M059J (cell line): Measurements from ENCODE around the gene SLC10A2. TPM values are rescaled to one million over a fixed set of nuclear protein-coding genes. Genes with fewer than 3 reads are reported as not detected.

ENCODE experiments used
- DNase-seq: peaks from one replicate; pipeline ENCODE4 v3.0.0-alpha.2; 2012; ENCODE audit warnings: low read depth
- total RNA-seq: library from RNA; depleted of rRNA; stranded (reverse); fragments of >200 nt; shearing (Covaris generic); gene quantifications from 2 replicates; pipeline ENCODE4 v1.2.3, GENCODE V29; 2014

SLC10A2 gene
- total RNA-seq, 1 experiment from 2014 or later: not detected

DNA sequence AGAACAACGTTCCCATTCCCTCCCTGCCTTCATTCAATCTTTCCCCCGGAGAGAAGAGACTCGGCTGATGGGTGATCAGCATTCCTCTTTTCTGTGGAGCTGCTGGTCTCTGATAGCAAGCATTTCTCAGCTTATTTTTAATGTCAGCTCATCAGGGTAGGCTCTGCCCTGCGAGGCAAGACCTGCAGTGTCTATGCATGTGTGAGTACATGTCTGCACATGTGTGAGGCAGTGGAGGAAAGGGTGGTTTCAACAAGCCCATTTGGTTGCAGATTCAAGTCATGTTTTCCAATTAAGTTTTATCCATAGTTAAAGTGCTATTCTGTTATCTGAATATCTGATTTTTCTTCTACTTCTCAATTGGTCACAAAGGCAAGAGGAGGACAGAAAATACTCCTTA, 19.5 kb downstream of the SLC10A2 start:
- DNase-seq: no peak

DNA sequence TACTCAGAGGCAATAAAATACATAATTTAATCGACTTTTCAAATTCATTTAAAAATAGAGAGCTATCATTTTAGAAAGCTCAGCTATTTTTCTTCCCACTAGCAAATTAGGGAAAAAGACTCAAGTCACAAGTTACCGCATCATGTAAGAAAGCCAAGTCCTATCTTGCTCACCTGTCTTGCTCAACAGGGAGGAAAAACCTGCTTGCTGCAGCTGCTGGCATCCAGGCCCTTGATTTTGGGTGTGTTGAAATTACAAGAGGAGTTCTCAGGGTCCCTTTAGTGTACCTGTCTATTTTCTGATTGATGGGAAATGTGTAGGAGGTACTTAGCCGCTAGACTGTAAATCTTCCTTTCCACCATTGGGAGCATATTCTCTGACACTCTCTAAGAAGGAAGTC, 22.2 kb downstream of the SLC10A2 start:
- DNase-seq: no peak

DNA sequence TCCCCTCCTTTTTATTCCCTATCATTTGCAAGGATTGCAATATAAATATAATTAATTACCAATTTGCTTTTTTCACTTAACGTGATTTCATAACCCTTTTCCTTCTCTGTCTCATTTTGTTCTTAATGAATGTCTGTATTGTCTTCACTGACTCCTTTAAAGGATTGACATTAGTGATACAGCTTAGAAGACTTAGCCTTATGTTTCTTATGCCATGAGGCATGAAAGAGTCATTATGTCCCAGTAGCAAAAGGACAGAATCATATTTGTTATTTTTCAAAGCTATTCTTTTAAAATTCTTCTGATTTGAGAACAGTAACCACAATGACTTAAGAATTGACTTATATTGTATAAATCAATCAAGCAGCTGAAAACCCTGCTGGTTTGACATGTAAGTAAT, 26.2 kb downstream of the SLC10A2 start:
- no peak for DNase-seq

DNA sequence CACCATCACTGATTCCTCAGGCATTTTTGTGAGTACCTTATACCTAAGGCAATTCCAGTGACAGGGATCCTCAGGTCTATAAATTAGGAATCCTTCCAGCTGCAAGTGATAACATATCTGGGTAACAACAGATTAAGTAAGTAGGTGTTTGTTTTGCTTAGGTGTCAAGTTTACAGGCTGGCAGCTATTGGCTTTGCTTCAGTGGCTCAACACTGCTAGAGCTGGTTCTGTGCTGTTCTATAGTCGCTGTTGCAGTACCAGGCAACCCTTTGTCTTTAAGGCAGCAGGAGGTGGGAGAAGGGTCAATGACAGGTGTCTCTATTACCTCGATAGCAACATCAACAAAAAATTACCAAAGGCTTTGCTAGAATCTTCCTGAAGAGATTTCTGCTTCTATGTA, 27.0 kb downstream of the SLC10A2 start:
- no peak for DNase-seq

DNA sequence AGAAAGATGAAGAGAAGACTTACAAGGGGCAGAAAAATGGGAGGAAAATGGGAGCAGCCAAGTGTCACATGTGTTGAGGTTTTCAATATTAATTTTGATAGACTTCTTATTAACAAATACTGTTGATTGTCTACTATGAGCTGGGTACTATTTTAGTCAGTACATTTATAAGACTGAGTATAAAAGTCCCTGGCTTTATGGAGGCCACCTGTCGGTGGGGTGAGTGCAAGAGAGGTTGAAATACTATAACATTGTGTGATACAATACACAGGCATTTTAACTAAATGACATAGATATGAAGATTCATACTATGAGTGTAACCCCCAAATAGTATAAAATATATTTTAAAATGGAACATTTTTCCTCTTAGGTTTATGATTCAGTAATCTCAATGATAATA, 29.9 kb downstream of the SLC10A2 start:
- DNase-seq: no peak

DNA sequence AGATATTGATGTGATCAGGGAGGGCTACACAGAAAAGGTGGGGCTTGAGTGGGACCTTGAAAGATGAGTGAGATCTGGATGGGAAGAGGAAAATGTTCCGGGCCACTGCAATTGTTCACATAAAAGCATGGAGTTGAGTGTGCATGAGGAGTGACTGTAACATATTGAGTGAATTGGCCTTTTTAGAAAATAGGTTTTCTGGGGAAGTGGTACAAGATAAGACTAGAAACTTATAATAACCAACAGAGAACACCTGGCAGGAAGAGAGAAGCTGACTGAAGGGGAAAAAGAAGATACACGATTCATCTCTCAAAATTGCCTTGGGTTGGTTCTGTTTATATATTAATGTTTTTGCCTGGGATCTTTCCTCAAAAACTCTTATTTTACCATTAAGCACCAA, 32.2 kb downstream of the SLC10A2 start:
- no peak for DNase-seq

DNA sequence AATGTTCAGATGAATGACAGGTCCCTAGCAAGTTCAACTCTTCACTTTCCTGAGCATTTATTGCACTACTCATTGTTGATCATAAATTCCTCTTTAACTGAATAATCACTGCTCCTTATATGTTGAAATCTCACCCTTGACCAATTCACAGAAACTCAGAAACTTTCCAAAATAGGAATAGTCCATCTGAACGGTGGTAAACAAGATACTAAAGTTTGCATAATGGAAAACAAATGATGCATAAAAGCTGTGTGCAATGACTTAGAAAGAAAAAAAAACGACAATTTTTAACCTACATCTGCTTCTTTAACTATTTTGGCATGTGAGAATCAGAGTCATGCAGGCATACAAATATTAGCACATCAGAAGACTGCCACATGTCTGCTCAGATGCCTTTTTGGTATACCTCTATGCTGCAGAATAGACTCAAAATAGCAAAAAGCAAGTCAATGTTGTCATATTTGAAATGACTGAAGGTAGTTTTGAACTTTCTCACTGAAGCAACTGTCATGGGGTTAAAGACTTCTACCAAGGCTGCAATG, 34.8 kb downstream of the SLC10A2 start:
- DNase-seq: no peak

DNA sequence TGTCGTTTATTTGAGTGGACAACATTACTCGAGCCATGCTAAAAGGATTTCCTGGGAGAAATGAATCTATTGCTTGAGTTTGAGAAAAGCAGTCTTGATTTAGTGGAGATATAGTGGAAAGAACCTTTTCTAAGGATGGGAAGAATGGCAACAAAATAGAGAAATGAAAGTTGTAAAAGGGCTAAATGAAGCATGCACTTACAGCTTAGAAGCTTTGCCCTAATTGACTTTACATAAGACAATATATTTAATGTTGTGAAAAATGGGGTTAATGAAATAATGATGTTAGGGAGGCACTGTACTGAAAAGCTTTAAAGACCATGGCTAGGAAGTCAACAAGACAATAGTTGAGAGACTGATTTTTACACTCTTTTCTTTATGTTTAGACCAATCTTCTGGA, 35.4 kb downstream of the SLC10A2 start:
- no peak for DNase-seq

DNA sequence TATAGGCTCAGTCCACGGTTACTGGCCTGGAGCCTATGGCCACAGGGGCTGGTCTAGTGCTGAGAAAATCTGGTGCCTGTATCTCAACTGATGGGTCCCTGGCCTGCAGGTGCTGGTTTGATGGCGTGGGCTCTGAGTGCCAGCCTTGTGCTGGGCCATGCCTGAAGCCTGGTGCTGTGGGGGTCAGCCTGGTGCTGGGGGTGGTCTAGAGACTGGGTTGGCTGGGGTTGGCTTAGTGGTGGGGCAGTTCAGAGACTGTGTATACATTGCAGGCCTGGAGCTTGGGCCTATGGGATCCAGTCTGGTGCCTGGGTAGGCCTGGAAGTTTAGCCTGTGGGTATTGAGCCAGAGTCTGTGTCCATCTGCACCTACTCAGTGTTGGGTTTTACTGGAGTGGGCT, 36.4 kb downstream of the SLC10A2 start:
- no peak for DNase-seq

DNA sequence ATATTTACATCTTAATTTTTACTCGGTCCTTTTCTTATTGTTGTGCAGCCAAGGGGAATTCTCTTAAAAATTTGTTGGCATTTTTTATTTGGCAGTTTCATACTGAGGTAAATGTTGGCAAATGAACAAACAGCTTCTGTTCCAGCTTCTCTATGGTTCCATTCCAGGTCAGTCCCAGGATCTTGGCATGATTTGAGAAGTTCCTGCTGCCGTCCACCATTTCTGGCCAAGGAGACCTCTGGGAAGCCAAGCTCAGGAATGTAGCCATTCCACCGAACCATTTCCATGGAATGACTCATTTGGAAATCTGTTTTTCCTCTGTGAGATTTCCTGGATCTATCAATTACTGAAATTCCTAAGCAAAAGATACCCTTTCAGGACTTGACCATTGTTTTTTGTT, 43.9 kb downstream of the SLC10A2 start:
- DNase-seq: no peak

DNA sequence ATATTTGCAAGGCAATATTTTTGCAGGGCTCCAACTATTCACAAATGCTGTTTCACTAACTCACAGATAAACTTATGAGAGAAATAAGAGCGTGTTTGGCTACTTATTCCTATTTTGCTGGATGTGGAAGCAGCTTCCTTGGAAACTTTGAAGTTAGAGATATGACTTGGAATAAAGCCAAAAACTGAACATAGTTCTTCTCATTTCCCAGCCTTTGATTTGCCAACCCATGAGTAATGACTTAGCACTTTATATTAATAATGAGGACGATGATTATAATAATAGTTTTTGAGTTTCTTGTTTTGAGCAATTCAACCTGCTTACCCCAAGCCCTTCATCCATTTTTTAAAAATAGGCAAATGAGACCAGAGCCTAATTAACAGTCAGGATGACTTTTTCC, 47.7 kb downstream of the SLC10A2 start:
- no peak for DNase-seq

DNA sequence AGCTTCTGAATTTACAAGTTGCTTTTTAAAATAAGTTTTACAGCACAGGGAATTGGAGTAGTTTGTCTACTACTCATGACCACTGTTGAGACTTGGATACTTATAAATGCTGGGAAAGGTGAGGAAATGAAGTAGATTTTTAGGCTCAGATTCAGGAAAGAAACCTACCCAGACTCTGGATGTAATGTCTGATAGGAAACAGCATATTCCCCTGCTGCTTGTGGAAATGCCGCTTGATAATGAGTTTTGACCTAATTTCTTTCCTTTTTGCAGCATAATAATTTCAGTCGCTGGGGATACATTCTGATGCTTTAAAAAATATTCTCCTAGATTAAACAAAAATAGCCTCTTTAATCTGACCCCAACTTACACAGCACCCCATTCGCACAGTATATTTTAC, 53.6 kb downstream of the SLC10A2 start:
- no peak for DNase-seq

DNA sequence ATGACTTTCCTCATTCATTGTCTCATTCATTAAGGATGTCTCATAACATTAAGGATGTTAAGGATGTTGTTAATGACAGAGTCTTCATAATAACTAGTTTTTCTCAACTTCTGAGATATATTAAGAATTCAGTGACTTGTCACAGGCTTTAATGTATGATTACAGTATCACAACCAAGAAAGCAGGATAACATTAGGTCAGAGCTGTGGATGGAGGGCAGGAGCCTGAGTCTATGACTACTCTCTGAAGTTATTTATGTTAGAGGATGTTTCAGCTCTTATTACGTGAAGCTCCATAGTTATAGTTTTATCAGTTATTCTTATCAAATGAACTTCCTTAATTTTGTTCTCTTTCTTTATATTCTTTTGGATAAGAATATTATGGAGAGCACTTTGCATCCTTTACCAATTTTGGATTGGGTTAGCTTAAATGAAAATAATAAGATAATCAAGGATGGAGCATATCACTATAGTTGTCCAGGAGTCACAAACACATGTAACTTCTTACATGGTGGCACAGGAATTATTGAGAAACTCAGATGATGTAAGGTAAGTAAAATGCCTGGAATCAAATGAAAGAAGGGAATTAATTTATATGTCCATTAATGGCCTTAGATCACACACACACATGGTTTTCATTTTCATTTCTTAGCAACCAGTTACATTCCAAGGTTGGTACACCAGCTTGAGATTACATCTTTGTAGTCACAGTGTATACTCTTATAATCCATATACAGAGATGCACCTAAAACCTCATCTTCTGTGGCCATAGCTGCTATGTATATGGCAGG, 57.0 kb downstream of the SLC10A2 start:
- DNase-seq: no peak

DNA sequence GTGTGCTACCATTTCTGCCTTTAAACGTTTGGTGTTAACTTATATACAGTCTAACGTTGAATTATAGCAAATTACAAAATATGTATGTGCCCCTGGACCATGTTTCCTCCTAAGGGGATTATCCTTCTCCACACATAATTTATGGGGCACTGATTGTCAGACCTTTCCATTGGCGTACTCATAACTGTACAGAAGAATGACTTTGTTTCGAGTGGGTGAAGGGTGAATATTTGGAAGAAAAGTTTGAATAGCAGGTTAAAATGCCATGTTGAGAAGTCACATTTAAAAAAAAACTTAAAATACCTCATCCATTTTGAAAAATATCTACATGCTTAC, 58.8 kb downstream of the SLC10A2 start:
- DNase-seq: no peak

DNA sequence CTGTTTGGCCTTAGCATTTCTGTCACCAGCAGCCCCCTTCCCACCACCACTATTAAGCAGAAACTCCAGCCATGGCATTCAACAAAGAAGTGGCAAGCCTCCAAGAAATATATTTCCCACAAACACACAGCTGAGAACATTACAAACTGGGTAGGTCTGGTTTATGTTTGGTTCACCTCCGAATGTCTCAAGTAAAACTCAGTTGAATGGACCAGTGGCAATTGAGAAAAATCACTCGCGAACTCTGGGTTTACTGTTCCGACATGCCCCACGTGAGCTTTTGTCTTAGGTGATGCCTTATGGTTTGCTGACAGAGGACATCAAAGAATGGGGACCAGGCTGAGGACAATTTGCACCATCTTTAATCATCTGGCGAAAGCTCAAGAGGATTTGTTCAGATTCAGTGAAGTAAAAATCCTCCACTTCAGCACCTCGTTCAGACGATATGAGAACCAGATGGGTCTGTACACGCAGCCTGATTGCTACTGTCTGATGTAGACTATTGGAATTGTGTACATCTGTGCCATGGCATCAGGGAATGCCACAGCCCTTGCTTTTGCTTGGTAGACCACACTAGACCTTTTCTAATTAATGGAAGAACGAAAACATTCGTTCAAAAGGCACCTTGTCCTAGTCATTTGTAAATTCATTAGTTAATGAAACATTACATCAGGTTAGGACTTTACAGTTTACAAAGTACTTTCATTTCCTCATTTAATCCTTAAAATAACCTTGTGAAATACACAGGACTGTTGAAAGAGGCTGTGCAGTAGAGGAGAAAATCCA, 59.4 kb downstream of the SLC10A2 start:
- no peak for DNase-seq

DNA sequence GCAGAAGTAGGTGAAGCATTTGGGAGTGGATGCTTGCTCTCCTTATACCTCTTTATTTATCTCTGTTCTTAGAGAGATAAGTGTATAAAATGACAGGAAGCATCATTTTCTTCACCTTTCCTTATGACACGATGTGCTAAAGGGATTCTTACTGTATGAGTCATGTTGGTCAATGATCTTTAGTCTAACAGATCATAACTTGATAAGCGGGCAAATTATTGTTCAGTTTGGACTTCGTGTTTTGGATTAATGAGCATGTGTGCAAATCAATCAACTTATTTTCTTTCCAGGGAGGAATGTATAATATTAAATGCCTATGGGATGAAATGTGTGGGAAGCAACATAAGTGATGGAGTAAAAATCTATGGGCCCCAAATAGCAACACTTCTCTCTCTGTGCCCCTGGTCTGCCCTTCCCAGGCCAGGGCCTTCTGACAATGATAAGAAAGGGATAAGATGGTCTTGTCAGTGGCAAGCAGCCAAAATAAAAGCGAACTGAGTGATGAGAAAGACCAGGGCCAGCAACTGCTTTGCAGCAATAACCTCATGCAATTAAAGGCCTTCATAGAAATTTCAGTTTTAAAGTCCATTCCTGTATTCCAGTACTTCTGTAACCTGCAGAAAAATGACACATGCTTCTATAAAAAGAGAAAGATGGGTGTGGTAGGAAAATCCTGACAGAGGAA, 61.4 kb downstream of the SLC10A2 start:
- DNase-seq: no peak

DNA sequence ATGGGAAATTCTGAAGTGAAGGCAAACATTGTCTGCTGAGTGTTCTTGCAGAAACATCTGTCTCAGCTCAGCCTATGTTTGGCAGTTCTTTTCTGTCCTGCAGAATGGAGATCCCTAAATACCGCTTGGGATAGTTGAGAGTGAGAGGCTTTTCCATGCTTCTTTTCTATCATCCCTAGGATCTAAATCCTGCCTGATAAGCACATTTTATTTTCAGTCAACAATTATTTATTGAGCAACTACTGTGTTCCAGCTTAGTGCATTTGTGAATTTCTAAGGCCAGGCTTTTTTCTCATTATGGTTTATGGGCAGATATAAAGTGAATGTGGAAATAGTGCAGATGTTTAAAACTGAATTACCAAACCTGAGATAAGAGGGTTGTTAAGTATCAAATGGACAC, 62.6 kb downstream of the SLC10A2 start:
- no peak for DNase-seq

DNA sequence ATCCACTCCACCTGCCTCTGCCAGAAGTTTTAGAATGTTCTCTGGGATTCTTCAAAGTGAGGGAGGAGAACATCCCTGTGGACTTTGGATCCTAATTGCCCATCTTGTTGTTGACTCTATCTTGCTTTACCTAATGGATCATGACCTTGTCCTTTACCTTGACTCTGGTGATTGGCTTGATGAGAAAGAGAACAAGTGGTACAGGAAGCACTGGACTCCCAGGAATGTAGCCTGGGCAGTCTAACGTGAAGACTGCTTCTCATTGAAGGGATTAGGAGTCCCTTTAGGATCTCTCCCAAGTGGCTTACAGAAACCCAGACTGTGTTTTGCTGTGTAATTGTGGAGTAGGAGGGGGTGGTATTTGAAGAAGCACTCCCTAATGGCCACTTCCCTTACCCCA, 63.9 kb downstream of the SLC10A2 start:
- DNase-seq: no peak

DNA sequence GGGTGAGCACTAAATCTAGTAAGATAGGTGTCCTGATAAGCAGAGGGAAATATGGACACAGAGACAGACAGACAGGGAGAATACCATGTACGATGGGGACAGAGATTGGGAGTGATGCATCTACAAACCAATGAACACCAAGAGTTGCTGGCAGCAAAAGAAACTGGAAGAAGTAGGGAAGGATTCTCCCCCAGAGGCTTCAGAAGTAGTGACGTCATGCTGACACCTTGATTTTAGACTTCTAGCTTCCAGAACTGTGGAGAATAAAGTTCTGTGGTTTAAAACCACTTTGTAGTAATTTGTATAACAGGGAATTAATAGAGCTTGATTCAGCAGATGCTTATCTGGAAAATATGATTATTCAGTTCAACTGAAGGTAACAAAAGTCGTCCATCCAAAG, 66.1 kb downstream of the SLC10A2 start:
- no peak for DNase-seq

DNA sequence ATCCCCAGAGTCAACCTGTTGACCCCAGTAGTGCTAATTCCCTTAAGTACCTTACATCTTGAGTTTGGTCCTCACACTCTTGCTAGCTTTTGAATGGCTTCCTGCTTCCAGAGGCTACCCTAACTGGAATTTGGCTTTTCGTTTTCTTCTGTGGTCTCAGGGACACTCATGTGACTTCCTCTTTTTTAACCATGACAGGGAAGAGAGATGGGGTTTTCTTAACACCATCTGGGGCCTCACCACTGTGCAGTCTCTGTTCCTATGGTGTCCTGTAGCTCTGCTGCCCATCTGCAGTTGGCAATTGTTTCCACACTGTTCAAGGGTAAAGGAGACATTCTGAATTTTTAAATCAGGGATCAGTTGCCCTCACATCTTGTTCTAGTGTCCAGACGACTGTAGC, 66.7 kb downstream of the SLC10A2 start:
- DNase-seq: no peak
